ENCODE results near the gene KLF2. TPM values are rescaled to one million over a fixed set of nuclear protein-coding genes. Genes with fewer than 3 reads are reported as not detected.
A peak's percentile ranks its signal among the peaks of the same experiment; 100 is the strongest.

Gene KLF2
- total RNA-seq, 2 donors from 2014 or later: 465 to 578 TPM

GRCh38 chr19:16320987-16321386, 3.6 kb upstream of the KLF2 start:
- Mint-ChIP-seq H3K4me3 (no peak overlapping the region), H3K36me3 (ENCODE audit: low read depth) (peaks cover 5% of the 10 kb centered on the region), H3K27me3 (no peaks in the 10 kb centered on the region), H3K27ac (peak overlapping the region; percentile 73), H3K4me1 (peaks cover 19% of the 10 kb centered on the region)
- DNase-seq (no peak), ATAC-seq (no peak)
- H3K9me3 ChIP-seq (ENCODE audit: control insufficient read depth, low read length, poor library complexity, severe bottlenecking): no peaks in the 10 kb centered on the region

- no peak for ATAC-seq
- peaks cover 44% of the 10 kb centered on the region for H3K4me1 Mint-ChIP-seq
- H3K4me3 Mint-ChIP-seq: peak overlapping the region; percentile 85
- no peaks in the 10 kb centered on the region for H3K27me3 Mint-ChIP-seq
- H3K9me3 ChIP-seq (ENCODE audit: control insufficient read depth, low read length, poor library complexity, severe bottlenecking): no peaks in the 10 kb centered on the region
- peak overlapping the region; percentile 99 for H3K27ac Mint-ChIP-seq
- H3K36me3 Mint-ChIP-seq (ENCODE audit: low read depth): peaks cover 17% of the 10 kb centered on the region
- DNase-seq: peak; percentile 37 to 48 (median 47)
Measured at GRCh38 chr19:16325161-16325527, 518 bp downstream of the KLF2 start.

- H3K4me1 Mint-ChIP-seq: peaks cover 47% of the 10 kb centered on the region
- H3K27ac Mint-ChIP-seq: peak overlapping the region; percentile 97
- peak overlapping the region; percentile 96 for H3K4me3 Mint-ChIP-seq
- H3K27me3 Mint-ChIP-seq: no peaks in the 10 kb centered on the region
- no peak for ATAC-seq
- no peaks in the 10 kb centered on the region for H3K9me3 ChIP-seq (ENCODE audit: control insufficient read depth, low read length, poor library complexity, severe bottlenecking)
- DNase-seq: peak; percentile 36 to 47 (median 42)
- H3K36me3 Mint-ChIP-seq (ENCODE audit: low read depth): peaks cover 17% of the 10 kb centered on the region
Measured at GRCh38 chr19:16325641-16326400, 1.2 kb downstream of the KLF2 start.

- peaks cover 47% of the 10 kb centered on the region for H3K4me1 Mint-ChIP-seq
- peaks cover 17% of the 10 kb centered on the region for H3K36me3 Mint-ChIP-seq (ENCODE audit: low read depth)
- H3K27me3 Mint-ChIP-seq: no peaks in the 10 kb centered on the region
Measured at GRCh38 chr19:16326401-16327168, 2.0 kb downstream of the KLF2 start.

GRCh38 chr19:16327169-16327475, 2.5 kb downstream of the KLF2 start:
- H3K4me1 Mint-ChIP-seq: peaks cover 50% of the 10 kb centered on the region

More at GRCh38 chr19:16326401-16327168, 2.0 kb downstream of the KLF2 start:
- ATAC-seq: no peak
- H3K9me3 ChIP-seq (ENCODE audit: control insufficient read depth, low read length, poor library complexity, severe bottlenecking): no peaks in the 10 kb centered on the region
- peak in 2 of 3 donors; percentile 22 to 37 for DNase-seq
- peak overlapping the region; percentile 97 for H3K27ac Mint-ChIP-seq
- peak overlapping the region; percentile 96 for H3K4me3 Mint-ChIP-seq

GRCh38 chr19:16327501-16327900, 2.9 kb downstream of the KLF2 start:
- H3K9me3 ChIP-seq (ENCODE audit: control insufficient read depth, low read length, poor library complexity, severe bottlenecking): no peaks in the 10 kb centered on the region
- no peaks in the 10 kb centered on the region for H3K27me3 Mint-ChIP-seq
- peak overlapping the region; percentile 96 for H3K4me3 Mint-ChIP-seq
- no peak for DNase-seq
- peak overlapping the region; percentile 97 for H3K27ac Mint-ChIP-seq
- H3K4me1 Mint-ChIP-seq: peaks cover 48% of the 10 kb centered on the region
- H3K36me3 Mint-ChIP-seq (ENCODE audit: low read depth): peaks cover 15% of the 10 kb centered on the region
- no peak for ATAC-seq

More at GRCh38 chr19:16327169-16327475, 2.5 kb downstream of the KLF2 start:
- peak overlapping the region; percentile 97 for H3K27ac Mint-ChIP-seq
- ATAC-seq (no peak), DNase-seq (no peak)
- H3K27me3 Mint-ChIP-seq: no peaks in the 10 kb centered on the region
- no peaks in the 10 kb centered on the region for H3K9me3 ChIP-seq (ENCODE audit: control insufficient read depth, low read length, poor library complexity, severe bottlenecking)
- peak overlapping the region; percentile 96 for H3K4me3 Mint-ChIP-seq
- H3K36me3 Mint-ChIP-seq (ENCODE audit: low read depth): peaks cover 15% of the 10 kb centered on the region

- DNase-seq (peak; percentile 25 to 41 (median 30)), ATAC-seq (no peak)
- peaks cover 15% of the 10 kb centered on the region for H3K36me3 Mint-ChIP-seq (ENCODE audit: low read depth)
- H3K4me1 Mint-ChIP-seq: peaks cover 44% of the 10 kb centered on the region
- no peaks in the 10 kb centered on the region for H3K27me3 Mint-ChIP-seq
- H3K27ac Mint-ChIP-seq: peak overlapping the region; percentile 97
- H3K4me3 Mint-ChIP-seq: peak overlapping the region; percentile 96
- no peaks in the 10 kb centered on the region for H3K9me3 ChIP-seq (ENCODE audit: control insufficient read depth, low read length, poor library complexity, severe bottlenecking)
Measured at GRCh38 chr19:16327911-16328823, 3.5 kb downstream of the KLF2 start.

- ATAC-seq (peak; percentile 22), DNase-seq (peak; percentile 30 to 48 (median 44))
- H3K36me3 Mint-ChIP-seq (ENCODE audit: low read depth): peaks cover 15% of the 10 kb centered on the region
- H3K27ac Mint-ChIP-seq: peak overlapping the region; percentile 97
- peak overlapping the region; percentile 96 for H3K4me3 Mint-ChIP-seq
- no peaks in the 10 kb centered on the region for H3K9me3 ChIP-seq (ENCODE audit: control insufficient read depth, low read length, poor library complexity, severe bottlenecking)
- no peaks in the 10 kb centered on the region for H3K27me3 Mint-ChIP-seq
- H3K4me1 Mint-ChIP-seq: peaks cover 42% of the 10 kb centered on the region
Measured at GRCh38 chr19:16328824-16329482, 4.3 kb downstream of the KLF2 start.

- H3K36me3 Mint-ChIP-seq (ENCODE audit: low read depth): peaks cover 15% of the 10 kb centered on the region
- H3K27me3 Mint-ChIP-seq: no peaks in the 10 kb centered on the region
- H3K4me3 Mint-ChIP-seq: peak overlapping the region; percentile 96
- H3K27ac Mint-ChIP-seq: peak overlapping the region; percentile 97
- DNase-seq: peak; percentile 84 to 89 (median 87)
- H3K4me1 Mint-ChIP-seq: peaks cover 38% of the 10 kb centered on the region
- ATAC-seq: peak; percentile 78
- H3K9me3 ChIP-seq (ENCODE audit: control insufficient read depth, low read length, poor library complexity, severe bottlenecking): no peaks in the 10 kb centered on the region
Measured at GRCh38 chr19:16330368-16330801, 5.8 kb downstream of the KLF2 start.

GRCh38 chr19:16330806-16331690, 6.4 kb downstream of the KLF2 start:
- Mint-ChIP-seq H3K27me3 (no peaks in the 10 kb centered on the region), H3K4me3 (peak overlapping the region; percentile 96), H3K4me1 (peaks cover 36% of the 10 kb centered on the region), H3K27ac (peak overlapping the region; percentile 97), H3K36me3 (ENCODE audit: low read depth) (peaks cover 11% of the 10 kb centered on the region)
- ATAC-seq (no peak), DNase-seq (no peak)
- no peaks in the 10 kb centered on the region for H3K9me3 ChIP-seq (ENCODE audit: control insufficient read depth, low read length, poor library complexity, severe bottlenecking)

- H3K36me3 Mint-ChIP-seq (ENCODE audit: low read depth): peaks cover 4% of the 10 kb centered on the region
- no peak for ATAC-seq
- H3K27ac Mint-ChIP-seq: no peak overlapping the region
- peaks cover 46% of the 10 kb centered on the region for H3K4me1 Mint-ChIP-seq
- H3K4me3 Mint-ChIP-seq: peak overlapping the region; percentile 26
- DNase-seq: no peak
- no peaks in the 10 kb centered on the region for H3K9me3 ChIP-seq (ENCODE audit: control insufficient read depth, low read length, poor library complexity, severe bottlenecking)
- H3K27me3 Mint-ChIP-seq: no peaks in the 10 kb centered on the region
Measured at GRCh38 chr19:16333001-16333586, 8.5 kb downstream of the KLF2 start.

All from T-helper 17 cell (primary cell).